Stomach smooth muscle (tissue), 2 donors: ENCODE data around the gene FGF1.

Source experiments
- H3K27ac ChIP-seq: one replicate; pipeline ENCODE4 v1.7.0; 2013; ENCODE audit warnings: mild to moderate bottlenecking, low read length, inconsistent platforms
- H3K27me3 ChIP-seq, 2 donors: one replicate each; pipeline ENCODE4 v1.7.0; 2013; ENCODE audit warnings: low read length in 2 of 2; ENCODE audit not compliant: insufficient read depth in 2 of 2, control insufficient read depth in 1 of 2
- H3K36me3 ChIP-seq, 2 donors: one replicate each; pipeline ENCODE4 v1.7.0; 2013; ENCODE audit warnings: low read length in 2 of 2; ENCODE audit not compliant: control insufficient read depth in 2 of 2, insufficient read depth in 2 of 2
- H3K4me1 ChIP-seq: one replicate; pipeline ENCODE4 v1.7.0; 2013; ENCODE audit warnings: low read length; ENCODE audit not compliant: control insufficient read depth, insufficient read depth
- H3K4me3 ChIP-seq, 2 donors: one replicate each; pipeline ENCODE4 v1.7.0; 2013; ENCODE audit warnings: low read length in 2 of 2
- H3K9ac ChIP-seq, 2 donors: one replicate each; pipeline ENCODE4 v1.7.0; 2013; ENCODE audit warnings: low read length in 2 of 2, mild to moderate bottlenecking in 1 of 2
- H3K9me3 ChIP-seq, 2 donors: one replicate each; pipeline ENCODE4 v1.7.0; 2013; ENCODE audit warnings: low read length in 2 of 2; ENCODE audit not compliant: control insufficient read depth in 2 of 2
- donor health status: healthy.
- donor health status: Pancreatic carcinoma.

The FGF1 gene

GRCh38 chr5:142627383-142628217, 58.3 kb downstream of the FGF1 start:
- H3K36me3 ChIP-seq: no peaks in the 10 kb centered on the region
- no peak overlapping the region for H3K27ac ChIP-seq
- H3K9me3 ChIP-seq: no peaks in the 10 kb centered on the region
- H3K4me1 ChIP-seq: peaks cover 13% of the 10 kb centered on the region
- no peak overlapping the region for H3K4me3 ChIP-seq
- no peaks in the 10 kb centered on the region for H3K27me3 ChIP-seq
- H3K9ac ChIP-seq: no peak overlapping the region

- Histone ChIP-seq H3K9me3 (no peaks in the 10 kb centered on the region), H3K27ac (no peak overlapping the region)
These were observed 59.1 kb downstream of the FGF1 start for GRCh38 chr5:142626786-142627185.

GRCh38 chr5:142626099-142626498, 59.8 kb downstream of the FGF1 start:
- no peak overlapping the region for H3K9ac ChIP-seq
- no peaks in the 10 kb centered on the region for H3K9me3 ChIP-seq
- H3K27ac ChIP-seq: no peak overlapping the region
- H3K36me3 ChIP-seq: no peaks in the 10 kb centered on the region
- H3K4me3 ChIP-seq: no peak overlapping the region
- H3K4me1 ChIP-seq: peaks cover 13% of the 10 kb centered on the region
- no peaks in the 10 kb centered on the region for H3K27me3 ChIP-seq

More at GRCh38 chr5:142626786-142627185, 59.1 kb downstream of the FGF1 start:
- Histone ChIP-seq H3K36me3 (no peaks in the 10 kb centered on the region), H3K4me3 (no peak overlapping the region), H3K9ac (no peak overlapping the region), H3K27me3 (no peaks in the 10 kb centered on the region), H3K4me1 (peaks cover 13% of the 10 kb centered on the region)

- H3K9me3 ChIP-seq: no peaks in the 10 kb centered on the region
- no peaks in the 10 kb centered on the region for H3K27me3 ChIP-seq
- no peak overlapping the region for H3K4me3 ChIP-seq
- no peak overlapping the region for H3K9ac ChIP-seq
- no peaks in the 10 kb centered on the region for H3K36me3 ChIP-seq
- no peak overlapping the region for H3K27ac ChIP-seq
- H3K4me1 ChIP-seq: peaks cover 13% of the 10 kb centered on the region
These were observed 64.7 kb downstream of the FGF1 start for GRCh38 chr5:142621227-142621626.

- Histone ChIP-seq H3K27me3 (no peaks in the 10 kb centered on the region), H3K4me1 (peaks cover under 1% of the 10 kb centered on the region), H3K9ac (no peak overlapping the region), H3K36me3 (no peaks in the 10 kb centered on the region), H3K27ac (no peak overlapping the region), H3K4me3 (no peak overlapping the region), H3K9me3 (no peaks in the 10 kb centered on the region)
These were observed 66.1 kb downstream of the FGF1 start for GRCh38 chr5:142619815-142620214.

- Histone ChIP-seq H3K9me3 (no peaks in the 10 kb centered on the region), H3K27me3 (no peaks in the 10 kb centered on the region), H3K27ac (no peak overlapping the region), H3K9ac (no peak overlapping the region), H3K4me1 (no peaks in the 10 kb centered on the region), H3K4me3 (no peak overlapping the region), H3K36me3 (no peaks in the 10 kb centered on the region)
These were observed 67.8 kb downstream of the FGF1 start for GRCh38 chr5:142618130-142618523.

- no peaks in the 10 kb centered on the region for H3K9me3 ChIP-seq
- H3K36me3 ChIP-seq: no peaks in the 10 kb centered on the region
- no peaks in the 10 kb centered on the region for H3K4me1 ChIP-seq
- no peak overlapping the region for H3K27ac ChIP-seq
- no peak overlapping the region for H3K4me3 ChIP-seq
- no peaks in the 10 kb centered on the region for H3K27me3 ChIP-seq
- H3K9ac ChIP-seq: no peak overlapping the region
These were observed 68.3 kb downstream of the FGF1 start for GRCh38 chr5:142617416-142618129.

GRCh38 chr5:142615948-142616347, 69.9 kb downstream of the FGF1 start:
- no peaks in the 10 kb centered on the region for H3K36me3 ChIP-seq
- H3K4me3 ChIP-seq: no peak overlapping the region
- H3K9me3 ChIP-seq: no peaks in the 10 kb centered on the region
- H3K4me1 ChIP-seq: no peaks in the 10 kb centered on the region
- H3K27me3 ChIP-seq: no peaks in the 10 kb centered on the region
- H3K27ac ChIP-seq: no peak overlapping the region
- no peak overlapping the region for H3K9ac ChIP-seq

- Histone ChIP-seq H3K9me3 (no peaks in the 10 kb centered on the region), H3K27me3 (no peaks in the 10 kb centered on the region), H3K36me3 (no peaks in the 10 kb centered on the region), H3K4me3 (no peak overlapping the region), H3K4me1 (no peaks in the 10 kb centered on the region), H3K27ac (no peak overlapping the region), H3K9ac (no peak overlapping the region)
These were observed 71.8 kb downstream of the FGF1 start for GRCh38 chr5:142614054-142614453.

GRCh38 chr5:142613271-142613671, 72.6 kb downstream of the FGF1 start:
- Histone ChIP-seq H3K27ac (no peak overlapping the region), H3K27me3 (no peaks in the 10 kb centered on the region), H3K9me3 (no peaks in the 10 kb centered on the region), H3K36me3 (no peaks in the 10 kb centered on the region), H3K9ac (no peak overlapping the region), H3K4me3 (no peak overlapping the region), H3K4me1 (no peaks in the 10 kb centered on the region)
